Skin of body (tissue), 2 donors: ENCODE results near the gene RPS14. TPM values are rescaled to one million over a fixed set of nuclear protein-coding genes. Genes with fewer than 3 reads are reported as not detected.

Source experiments
- DNase-seq: peaks from one replicate; lab custom pipeline; 2025; lab: John Stamatoyannopoulos, UW
- total RNA-seq: library from RNA; depleted of rRNA; stranded (reverse); fragments of >200 nt; gene quantifications from one replicate; pipeline ENCODE4 v1.2.3, GENCODE V29; 2014

RPS14 gene
- total RNA-seq, 1 donor from 2014 or later: 2,415 TPM

GRCh38 chr5:150401376-150402228 is 47.9 kb downstream of the RPS14 start:
- no peak for DNase-seq

- DNase-seq: no peak
These were observed 48.5 kb downstream of the RPS14 start for GRCh38 chr5:150401076-150401375.

GRCh38 chr5:150400316-150401075 is 49.0 kb downstream of the RPS14 start:
- no peak for DNase-seq

GRCh38 chr5:150399524-150400211 is 49.9 kb downstream of the RPS14 start:
- DNase-seq: no peak

- DNase-seq: no peak
These were observed 50.6 kb downstream of the RPS14 start for GRCh38 chr5:150398722-150399523.

GRCh38 chr5:150397782-150398721 is 51.5 kb downstream of the RPS14 start:
- no peak for DNase-seq

GRCh38 chr5:150397146-150397781 is 52.3 kb downstream of the RPS14 start:
- no peak for DNase-seq

GRCh38 chr5:150396267-150396666 is 53.3 kb downstream of the RPS14 start:
- DNase-seq: no peak

- no peak for DNase-seq
These were observed 53.9 kb downstream of the RPS14 start for GRCh38 chr5:150395688-150395975.

- no peak for DNase-seq
These were observed 54.4 kb downstream of the RPS14 start for GRCh38 chr5:150394912-150395687.

GRCh38 chr5:150394131-150394530 is 55.4 kb downstream of the RPS14 start:
- no peak for DNase-seq

GRCh38 chr5:150393096-150393645 is 56.4 kb downstream of the RPS14 start:
- DNase-seq: no peak

- no peak for DNase-seq
These were observed 56.9 kb downstream of the RPS14 start for GRCh38 chr5:150392680-150393079.

Other genes with a start within 250 kb of the RPS14 start
- 4.0 TPM for gene CAMK2A, start 160.0 kb downstream of the RPS14 start, total RNA-seq
- 2.6 TPM for gene ARSI, start 146.8 kb downstream of the RPS14 start, total RNA-seq
- gene TCOF1, start 92.0 kb downstream of the RPS14 start, total RNA-seq: 11.9 TPM
- gene CD74, start 36.8 kb downstream of the RPS14 start, total RNA-seq: 194 TPM
- 28.6 TPM for gene NDST1, start 58.4 kb upstream of the RPS14 start, total RNA-seq
- 3.9 TPM for gene SYNPO, start 190.9 kb upstream of the RPS14 start, total RNA-seq
- 3.1 TPM for gene MYOZ3, start 211.5 kb upstream of the RPS14 start, total RNA-seq